Gastroesophageal sphincter (tissue), 4 donors: ENCODE results near the gene BLOC1S6. TPM values are rescaled to one million over a fixed set of nuclear protein-coding genes. Genes with fewer than 3 reads are reported as not detected.

Experiments used
- ATAC-seq: fragments of 150-250 bp; one replicate; pipeline ENCODE4 v1.9.1; 2016; ENCODE audit warnings: mild to moderate bottlenecking, moderate library complexity
- H3K27ac ChIP-seq, 4 donors: fragments of 200-600 bp; sonication (generic) in 3 of 4; 1 replicate in 3 of 4; 2 replicates in 1 of 4; pipeline ENCODE4 v1.5.1; 2016 to 2019
- H3K27me3 ChIP-seq: fragments of 200-600 bp; sonication (generic); one replicate; pipeline ENCODE4 v1.5.1; 2019
- H3K36me3 ChIP-seq, 2 donors: fragments of 200-600 bp; sonication (generic); one replicate each; pipeline ENCODE4 v1.5.1; 2019; ENCODE audit warnings: control low read depth in 1 of 2
- H3K4me1 ChIP-seq, 3 donors: fragments of 200-600 bp; sonication (generic); 1 replicate in 2 of 3; 2 replicates in 1 of 3; pipeline ENCODE4 v1.5.1; 2016 to 2019; ENCODE audit warnings: control low read depth in 2 of 3
- H3K4me3 ChIP-seq, 2 donors: fragments of 200-600 bp; sonication (generic); one replicate each; pipeline ENCODE4 v1.5.1; 2019; ENCODE audit warnings: mild to moderate bottlenecking in 1 of 2, moderate library complexity in 1 of 2
- H3K9me3 ChIP-seq, 3 donors: fragments of 200-600 bp; sonication (generic); one replicate each; pipeline ENCODE4 v1.5.1; 2017 to 2019; ENCODE audit warnings: control low read depth in 2 of 3
- EP300 ChIP-seq: sonication (generic); formaldehyde crosslinking; IDR thresholded peaks from one replicate; pipeline ENCODE4 v1.6.1; 2017; ENCODE audit warnings: antibody characterized with exemption, mild to moderate bottlenecking
- POLR2A ChIP-seq, 2 donors: fragments of 450-650 bp; IDR thresholded peaks; one replicate each; pipeline ENCODE4 v1.6.1; 2017; ENCODE audit warnings: antibody characterized with exemption in 2 of 2, mild to moderate bottlenecking in 2 of 2, moderate library complexity in 1 of 2
- POLR2AphosphoS5 ChIP-seq: sonication (generic); formaldehyde crosslinking; IDR thresholded peaks from one replicate; pipeline ENCODE4 v1.6.1; 2017; ENCODE audit warnings: antibody characterized with exemption
- WGBS, 2 donors: methylation state at CpG; one replicate each; pipeline ENCODE4 v1.1.5; 2018; ENCODE audit warnings: low coverage in 1 of 2; 5-methylcytosine and 5-hydroxymethylcytosine counted together
- total RNA-seq, 4 donors: library from RNA; depleted of rRNA; stranded (reverse); fragments of >200 nt; gene quantifications; one replicate each; pipeline ENCODE4 v1.1.0, GENCODE V29; 2016
- TF ChIP-seq, protein P1 (sequence below), 4 experiments: fragments of 200-600 bp in 2 of 4; fragments of 450-650 bp in 2 of 4; sonication (generic) in 1 of 4; IDR thresholded peaks; one replicate each; pipeline ENCODE4 v1.5.1; 2017 to 2019; ENCODE audit warnings: antibody characterized with exemption in 4 of 4, mild to moderate bottlenecking in 2 of 4, moderate library complexity in 2 of 4

Gene BLOC1S6
- total RNA-seq, 4 donors from 2014 or later = 43.7 to 87.8 (median 54.3) TPM

DNA sequence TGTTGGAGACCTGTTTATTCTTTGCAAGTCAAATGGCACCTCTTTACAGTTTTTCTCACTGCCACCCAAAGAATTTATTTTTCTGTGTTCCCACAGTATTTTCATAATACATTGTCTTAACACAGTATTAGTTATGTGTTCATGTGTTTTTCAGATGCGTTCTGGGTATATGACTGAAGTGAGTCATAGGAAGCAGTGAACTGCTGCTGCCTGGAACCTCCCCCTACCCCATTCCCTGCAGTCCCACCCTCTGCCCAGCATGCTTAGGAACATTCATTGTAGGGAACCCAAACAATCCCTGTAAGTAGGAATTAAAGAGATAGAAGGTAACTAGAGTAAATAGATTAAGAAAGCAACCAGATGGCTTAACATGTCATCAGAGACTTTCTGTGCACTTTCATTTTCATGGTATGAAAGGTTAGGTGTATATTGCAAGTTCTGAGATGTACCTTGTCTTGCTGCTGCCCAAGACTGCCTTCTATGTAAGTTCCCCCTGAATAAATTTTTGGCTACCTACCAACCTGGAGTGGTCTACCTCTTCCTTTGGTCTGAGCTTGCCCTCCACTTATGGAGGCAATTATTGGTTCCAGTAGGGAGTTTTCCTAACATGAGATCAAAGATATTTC is 25.7 kb downstream of the BLOC1S6 start:
- H3K4me3 ChIP-seq = no peak overlapping the region
- H3K4me1 ChIP-seq = peaks cover 0 to 6% (median 0%) of the 10 kb centered on the region in 3 donors
- peaks cover 0 to 15% of the 10 kb centered on the region in 2 donors for H3K36me3 ChIP-seq
- no peak for ATAC-seq
- WGBS, 2 donors = 50% methylated on average over 1 of the region's 1 CpG; no CpG with 5 or more reads in 1 of the 2 donors
- TF ChIP-seq POLR2A (IDR thresholded peaks at IDR 0.05) = no peak
- no peak for TF ChIP-seq POLR2AphosphoS5
- TF ChIP-seq, protein P1, sequence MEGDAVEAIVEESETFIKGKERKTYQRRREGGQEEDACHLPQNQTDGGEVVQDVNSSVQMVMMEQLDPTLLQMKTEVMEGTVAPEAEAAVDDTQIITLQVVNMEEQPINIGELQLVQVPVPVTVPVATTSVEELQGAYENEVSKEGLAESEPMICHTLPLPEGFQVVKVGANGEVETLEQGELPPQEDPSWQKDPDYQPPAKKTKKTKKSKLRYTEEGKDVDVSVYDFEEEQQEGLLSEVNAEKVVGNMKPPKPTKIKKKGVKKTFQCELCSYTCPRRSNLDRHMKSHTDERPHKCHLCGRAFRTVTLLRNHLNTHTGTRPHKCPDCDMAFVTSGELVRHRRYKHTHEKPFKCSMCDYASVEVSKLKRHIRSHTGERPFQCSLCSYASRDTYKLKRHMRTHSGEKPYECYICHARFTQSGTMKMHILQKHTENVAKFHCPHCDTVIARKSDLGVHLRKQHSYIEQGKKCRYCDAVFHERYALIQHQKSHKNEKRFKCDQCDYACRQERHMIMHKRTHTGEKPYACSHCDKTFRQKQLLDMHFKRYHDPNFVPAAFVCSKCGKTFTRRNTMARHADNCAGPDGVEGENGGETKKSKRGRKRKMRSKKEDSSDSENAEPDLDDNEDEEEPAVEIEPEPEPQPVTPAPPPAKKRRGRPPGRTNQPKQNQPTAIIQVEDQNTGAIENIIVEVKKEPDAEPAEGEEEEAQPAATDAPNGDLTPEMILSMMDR (IDR thresholded peaks at IDR 0.05) = no peak
- TF ChIP-seq EP300 = no peak
- no peaks in the 10 kb centered on the region for H3K9me3 ChIP-seq
- H3K27me3 ChIP-seq = no peaks in the 10 kb centered on the region
- no peak overlapping the region for H3K27ac ChIP-seq

- ATAC-seq = no peak
- H3K9me3 ChIP-seq = no peaks in the 10 kb centered on the region
- no peaks in the 10 kb centered on the region for H3K27me3 ChIP-seq
- H3K4me1 ChIP-seq = peaks cover 0 to 6% (median 0%) of the 10 kb centered on the region in 3 donors
- no peak overlapping the region for H3K4me3 ChIP-seq
- H3K36me3 ChIP-seq = no peaks in the 10 kb centered on the region
- WGBS, 2 donors = 70% methylated on average over 2 of the region's 3 CpGs; no CpG with 5 or more reads in 1 of the 2 donors
- TF ChIP-seq POLR2AphosphoS5 = no peak
- no peak for TF ChIP-seq POLR2A (IDR thresholded peaks at IDR 0.05)
- TF ChIP-seq, protein P1 (IDR thresholded peaks at IDR 0.05) = no peak
- TF ChIP-seq EP300 = no peak
- no peak overlapping the region for H3K27ac ChIP-seq
Measured at GRCh38 chr15:45616901-45617323, 29.7 kb downstream of the BLOC1S6 start.

DNA sequence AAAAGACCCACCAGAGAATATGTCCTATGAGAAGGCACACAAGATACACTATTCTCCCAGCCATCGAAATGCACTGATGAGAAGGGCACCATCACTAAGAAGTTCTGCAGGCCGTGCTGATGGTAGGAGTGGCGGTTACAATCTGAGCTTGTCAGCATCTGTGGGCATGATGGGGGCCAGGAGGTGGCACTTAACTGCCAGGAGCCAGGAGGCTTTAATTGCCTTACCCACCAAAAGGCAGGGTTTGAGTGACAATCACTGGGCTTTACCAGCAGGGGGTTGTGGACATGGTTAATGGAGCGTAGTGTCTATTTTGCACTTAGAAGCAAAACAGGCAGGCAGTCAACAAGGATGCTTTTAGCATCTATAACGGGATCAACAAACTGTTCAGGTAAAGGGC is 31.6 kb downstream of the BLOC1S6 start:
- 92 to 94% methylated on average over 3 to 5 of the region's 5 CpGs for WGBS, 2 donors
- Histone ChIP-seq H3K36me3 (no peaks in the 10 kb centered on the region), H3K4me1 (peaks cover 0 to 6% (median 0%) of the 10 kb centered on the region in 3 donors), H3K27me3 (no peaks in the 10 kb centered on the region), H3K4me3 (no peak overlapping the region), H3K27ac (no peak overlapping the region), H3K9me3 (no peaks in the 10 kb centered on the region)
- TF ChIP-seq EP300 (no peak), POLR2AphosphoS5 (no peak), POLR2A (IDR thresholded peaks at IDR 0.05) (no peak)
- TF ChIP-seq, protein P1 (IDR thresholded peaks at IDR 0.05) = no peak
- no peak for ATAC-seq

GRCh38 chr15:45628136-45628535 is 41.0 kb downstream of the BLOC1S6 start:
- no peaks in the 10 kb centered on the region for H3K27me3 ChIP-seq
- peaks cover 0 to 37% (median 0%) of the 10 kb centered on the region in 3 donors for H3K9me3 ChIP-seq
- H3K36me3 ChIP-seq = no peaks in the 10 kb centered on the region
- ATAC-seq = no peak
- no peak overlapping the region for H3K4me3 ChIP-seq
- peaks cover 0 to 2% (median 0%) of the 10 kb centered on the region in 3 donors for H3K4me1 ChIP-seq
- 79 to 97% methylated on average over 3 to 6 of the region's 7 CpGs for WGBS, 2 donors
- no peak overlapping the region for H3K27ac ChIP-seq
- TF ChIP-seq, protein P1 (IDR thresholded peaks at IDR 0.05) = no peak
- TF ChIP-seq POLR2AphosphoS5 = no peak
